T1000 (cell line): ENCODE results near the gene THOC2.
"Not testable (repeated sequence)": the region's sequence is repeated elsewhere in the genome, so short reads cannot be mapped to it uniquely, and the experiment has no call there.

Experiments used
- DNase-seq: peaks from one replicate; lab custom pipeline; 2025; ENCODE audit warnings: mixed read lengths; lab: John Stamatoyannopoulos, UW

Gene THOC2

GRCh38 chrX:123734079-123734478 is 1.2 kb upstream of the THOC2 start:
- DNase-seq = not testable (repeated sequence)

DNA sequence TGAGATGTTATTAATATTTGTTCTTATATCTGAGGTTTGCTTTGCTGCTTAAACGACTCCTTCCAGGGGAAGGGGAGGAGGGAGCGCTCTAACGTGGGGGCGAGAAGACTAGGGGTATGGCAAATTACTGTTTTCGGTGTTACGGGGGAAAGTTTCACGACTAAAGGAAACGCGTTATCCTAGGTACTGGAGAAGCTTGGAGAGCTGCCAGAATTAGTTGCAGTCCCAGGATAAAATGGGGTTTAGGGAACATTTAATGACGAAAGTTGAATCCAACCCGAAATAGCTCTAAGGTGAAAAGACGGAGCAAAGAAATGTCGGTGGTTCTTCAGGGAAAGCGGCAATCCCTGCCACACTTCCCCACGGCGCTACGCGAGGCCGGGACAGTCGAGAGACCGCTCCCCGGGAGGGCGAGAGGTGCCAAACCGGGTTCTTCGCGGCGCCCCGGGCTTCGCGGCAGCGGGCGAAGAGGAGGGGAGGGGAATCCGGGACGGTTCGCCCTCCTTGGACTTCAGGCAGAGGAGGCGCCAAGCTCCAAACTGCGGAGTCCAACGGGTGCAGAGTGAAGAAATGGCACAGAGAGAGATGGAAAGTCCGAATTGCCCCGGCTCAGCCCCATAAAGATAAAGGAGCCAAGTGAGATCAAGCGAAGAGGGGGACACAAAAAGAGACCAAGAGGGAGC is 724 bp downstream of the THOC2 start:
- no peak for DNase-seq

GRCh38 chrX:123731258-123731986 is 1.4 kb downstream of the THOC2 start:
- no peak for DNase-seq

DNA sequence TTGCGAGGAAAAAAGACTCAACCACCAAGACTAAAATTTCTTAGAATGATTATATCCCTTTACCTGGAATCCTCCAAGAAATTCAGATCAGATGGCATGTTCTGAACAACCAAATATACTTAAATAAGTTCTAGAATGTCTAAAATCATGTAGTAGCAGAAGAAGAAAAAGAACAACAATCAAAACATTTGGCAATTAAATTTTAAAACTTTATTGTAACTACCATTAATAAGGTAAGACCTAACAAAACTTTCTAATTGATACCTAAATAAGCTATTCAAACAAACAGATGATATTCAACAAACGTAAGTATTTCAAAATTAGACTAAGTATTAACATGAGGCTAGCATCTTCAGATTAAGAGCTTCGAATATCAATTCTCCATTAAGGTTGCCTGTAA is 4.3 kb downstream of the THOC2 start:
- DNase-seq = no peak

GRCh38 chrX:123728016-123728415 is 4.8 kb downstream of the THOC2 start:
- no peak for DNase-seq

- DNase-seq = not testable (repeated sequence)
Measured at GRCh38 chrX:123722193-123722592, 10.7 kb downstream of the THOC2 start.

DNA sequence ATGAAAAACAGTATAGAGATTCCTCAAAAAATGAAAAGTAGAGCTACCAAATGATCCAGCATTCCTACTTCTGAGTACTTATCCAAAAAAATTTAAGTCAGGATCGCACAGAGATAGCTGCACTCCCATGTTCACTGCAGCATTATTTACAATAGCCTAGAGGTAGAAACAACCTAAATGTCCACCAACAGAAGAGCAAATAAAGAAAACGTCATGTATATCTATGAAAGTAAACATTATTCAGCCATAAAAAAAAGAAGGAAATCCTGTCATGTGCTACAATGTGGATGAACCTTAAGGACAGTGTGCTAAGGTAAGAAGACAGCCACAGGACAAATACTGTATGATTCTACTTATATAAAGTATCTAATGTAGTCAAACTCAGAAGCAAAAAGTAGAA is 12.4 kb downstream of the THOC2 start:
- DNase-seq = no peak

- DNase-seq = no peak
Measured at GRCh38 chrX:123713841-123714240, 19.0 kb downstream of the THOC2 start.

- no peak for DNase-seq
Measured at GRCh38 chrX:123713434-123713833, 19.4 kb downstream of the THOC2 start.

DNA sequence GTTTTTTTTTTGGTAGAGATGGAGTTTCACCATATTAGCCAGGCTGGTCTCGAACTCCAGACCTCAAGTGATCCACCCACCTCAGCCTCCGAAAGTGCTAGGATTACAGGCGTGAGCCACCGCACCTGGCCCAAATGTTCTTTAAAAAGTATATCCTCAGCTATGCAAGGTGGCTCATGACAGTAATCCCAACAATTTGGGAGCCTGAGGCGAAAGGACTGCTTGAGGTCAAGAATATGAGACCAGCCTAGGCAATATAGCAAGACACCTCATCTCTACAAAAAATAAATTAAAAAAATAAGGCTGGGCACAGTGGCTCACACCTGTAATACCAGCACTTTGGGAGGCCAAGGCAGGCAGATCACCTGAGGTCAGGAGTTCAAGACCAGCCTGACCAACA is 21.7 kb downstream of the THOC2 start:
- DNase-seq = not testable (repeated sequence)

GRCh38 chrX:123704781-123705180 is 28.1 kb downstream of the THOC2 start:
- no peak for DNase-seq

GRCh38 chrX:123698979-123699520 is 33.8 kb downstream of the THOC2 start:
- DNase-seq = no peak

DNA sequence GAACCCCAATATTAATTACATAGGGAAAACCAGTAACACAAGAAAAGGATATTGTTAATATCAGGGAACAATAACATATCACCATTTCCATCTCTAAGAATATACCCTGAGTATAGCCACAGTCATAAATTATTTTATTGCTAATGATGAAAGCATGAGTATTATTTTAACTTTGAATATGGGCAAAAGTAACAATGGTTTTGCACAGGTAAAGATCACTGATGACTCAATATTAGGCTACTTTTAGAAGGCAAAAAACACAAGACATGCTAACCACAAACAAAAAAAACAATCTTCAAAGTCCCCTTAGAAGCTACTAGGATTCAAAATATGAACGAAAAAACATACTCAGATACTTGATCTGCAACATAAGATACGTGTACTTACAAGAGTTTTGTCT is 36.5 kb downstream of the THOC2 start:
- no peak for DNase-seq

DNA sequence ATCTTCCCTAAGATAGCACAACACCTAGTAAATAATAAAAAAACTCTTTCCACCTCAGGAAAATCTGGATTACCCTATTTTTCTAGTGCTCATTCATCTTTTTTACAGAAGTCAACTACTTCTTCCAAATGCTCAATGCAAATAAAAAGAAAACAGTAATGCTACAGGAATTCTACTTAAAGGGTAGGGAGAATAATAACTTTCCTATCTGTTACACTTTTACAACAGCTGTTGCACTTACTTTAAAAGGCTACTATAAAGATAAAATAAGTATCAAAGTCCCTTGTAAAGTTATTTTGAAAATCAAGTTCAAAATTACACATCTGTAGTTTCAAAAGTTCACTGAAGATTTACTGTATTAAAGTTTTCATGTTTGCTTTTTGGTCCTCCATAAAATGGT is 37.6 kb downstream of the THOC2 start:
- DNase-seq = no peak

DNA sequence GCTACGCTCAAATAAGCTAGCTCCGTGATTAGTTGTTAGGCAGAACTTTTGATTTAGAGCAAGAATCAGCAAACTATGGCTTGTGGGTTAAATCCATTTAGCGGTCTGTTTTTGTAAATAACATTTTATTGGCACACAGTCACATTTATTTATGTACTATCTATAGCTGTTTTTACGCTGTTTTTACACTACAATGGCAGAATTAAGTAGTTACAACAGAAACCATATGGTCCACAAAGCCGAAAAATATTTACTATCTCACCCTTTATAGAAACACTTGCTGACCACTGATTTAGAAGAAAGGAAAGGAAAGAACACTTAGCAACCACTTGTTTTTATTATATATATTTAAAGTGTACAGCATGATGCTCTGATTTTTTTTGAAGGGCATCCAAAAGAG is 41.1 kb downstream of the THOC2 start:
- no peak for DNase-seq

DNA sequence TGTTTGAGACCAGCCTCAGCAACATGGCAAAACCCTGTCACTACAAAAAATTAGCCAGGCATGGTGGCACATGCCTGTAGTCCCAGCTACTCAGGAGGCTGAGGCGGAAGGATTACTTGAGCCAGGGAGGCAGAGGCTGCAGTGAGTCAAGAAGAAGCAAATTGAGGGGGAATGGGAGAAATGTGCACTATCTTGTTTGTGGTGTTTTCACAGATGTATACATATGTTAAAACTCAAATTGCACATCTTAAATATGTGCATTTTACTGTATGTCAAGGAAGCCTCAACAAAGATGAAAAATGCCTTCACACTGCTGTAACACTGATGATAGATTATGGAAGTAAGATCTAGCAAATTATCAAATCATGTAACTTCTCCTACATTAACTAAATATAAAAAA is 44.3 kb downstream of the THOC2 start:
- DNase-seq = no peak

GRCh38 chrX:123685232-123685631 is 47.6 kb downstream of the THOC2 start:
- no peak for DNase-seq

DNA sequence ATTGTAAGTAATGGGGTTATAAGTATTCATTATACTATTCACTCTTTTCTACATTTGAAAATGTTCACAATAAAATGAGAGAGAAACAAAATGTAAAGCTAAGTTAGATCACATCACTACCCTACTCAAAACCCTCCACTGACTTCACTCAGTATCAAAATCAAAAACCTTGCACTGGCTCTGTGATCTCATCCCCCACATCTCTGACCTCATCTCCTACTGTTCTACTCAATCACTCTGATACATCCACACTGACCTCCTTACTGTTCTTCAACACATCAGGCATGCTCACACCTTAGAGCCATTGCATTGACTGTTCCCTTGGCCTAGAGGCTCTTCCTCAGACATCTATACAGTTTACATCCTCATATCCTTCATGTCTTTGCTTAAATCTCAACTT is 50.7 kb downstream of the THOC2 start:
- no peak for DNase-seq

- DNase-seq = not testable (repeated sequence)
Measured at GRCh38 chrX:123679733-123680460, 53.0 kb downstream of the THOC2 start.

DNA sequence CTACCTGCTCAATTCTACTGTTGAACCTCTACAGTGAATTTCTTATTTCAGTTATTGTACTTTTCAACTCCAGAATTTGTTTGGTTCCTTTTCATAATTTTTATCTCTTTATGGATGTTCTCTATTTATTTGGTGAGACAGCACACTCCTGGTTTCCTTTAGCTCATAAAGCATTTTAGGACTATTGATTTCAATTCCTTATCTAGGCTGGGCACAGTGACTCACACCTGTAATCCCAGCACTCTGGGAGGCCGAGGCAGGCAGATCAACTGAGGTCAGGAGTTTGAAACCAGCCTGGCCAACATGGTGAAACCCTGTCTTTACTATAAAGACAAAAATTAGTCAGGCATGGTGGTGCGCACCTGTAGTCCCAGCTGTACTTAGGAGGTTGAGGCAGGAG is 57.7 kb downstream of the THOC2 start:
- DNase-seq = no peak

- no peak for DNase-seq
Measured at GRCh38 chrX:123673813-123674212, 59.0 kb downstream of the THOC2 start.

GRCh38 chrX:123665197-123665596 is 67.7 kb downstream of the THOC2 start:
- DNase-seq = no peak
